Renal cortex interstitium (tissue), 11 donors: ENCODE measurements around the gene MRGPRE. TPM values are rescaled to one million over a fixed set of nuclear protein-coding genes. Genes with fewer than 3 reads are reported as not detected.

ENCODE experiments used
- DNase-seq, 11 donors: peaks; one replicate each; pipeline ENCODE4 v3.0.0-alpha.2; 2013; ENCODE audit warnings: low read depth in 9 of 11, low spot score in 4 of 11; ENCODE audit errors: extremely low read depth in 1 of 11
- polyA plus RNA-seq, 3 donors: library from polyadenylated mRNA; unstranded; fragments of 120-200 nt; gene quantifications; one replicate each; pipeline ENCODE4 v1.2.1, GENCODE V29; 2013; ENCODE audit not compliant: insufficient read length in 3 of 3

Gene MRGPRE
- polyA plus RNA-seq, 3 donors, result not detected

DNA sequence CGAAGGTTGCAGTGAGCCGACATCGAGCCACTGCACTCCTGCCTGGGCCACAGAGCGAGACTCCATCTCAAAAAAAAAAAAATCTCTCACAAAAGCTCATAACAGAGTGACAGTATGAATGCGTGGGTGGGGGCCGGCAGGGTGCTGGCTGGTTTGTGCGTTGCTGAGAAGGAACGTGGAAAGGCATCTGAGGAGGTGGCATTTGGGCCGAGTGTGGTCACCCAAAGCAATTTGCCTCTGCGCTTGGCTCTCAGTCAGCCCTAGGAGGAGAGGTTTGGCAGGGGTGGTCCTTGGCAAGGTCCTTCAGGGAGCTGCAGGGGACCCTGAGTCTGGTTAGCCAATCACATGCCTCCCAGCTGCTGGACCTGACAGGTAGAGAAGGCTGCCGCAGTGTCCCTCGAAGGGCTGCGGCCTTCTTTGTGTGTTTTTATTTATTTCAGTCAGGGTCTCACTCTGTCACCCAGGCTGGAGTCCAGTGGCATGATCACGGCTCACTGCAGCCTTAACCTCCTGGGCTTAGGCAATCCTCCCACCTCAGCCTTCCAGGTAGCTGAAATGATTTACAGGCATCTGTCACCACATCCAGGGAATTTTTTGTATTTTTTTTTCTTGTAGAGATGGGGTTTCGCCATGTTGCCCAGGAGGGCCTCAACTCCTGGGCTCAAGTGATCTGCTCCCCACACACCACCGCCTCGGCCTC, 43.6 kb downstream of the MRGPRE start:
- DNase-seq, result no peak

DNA sequence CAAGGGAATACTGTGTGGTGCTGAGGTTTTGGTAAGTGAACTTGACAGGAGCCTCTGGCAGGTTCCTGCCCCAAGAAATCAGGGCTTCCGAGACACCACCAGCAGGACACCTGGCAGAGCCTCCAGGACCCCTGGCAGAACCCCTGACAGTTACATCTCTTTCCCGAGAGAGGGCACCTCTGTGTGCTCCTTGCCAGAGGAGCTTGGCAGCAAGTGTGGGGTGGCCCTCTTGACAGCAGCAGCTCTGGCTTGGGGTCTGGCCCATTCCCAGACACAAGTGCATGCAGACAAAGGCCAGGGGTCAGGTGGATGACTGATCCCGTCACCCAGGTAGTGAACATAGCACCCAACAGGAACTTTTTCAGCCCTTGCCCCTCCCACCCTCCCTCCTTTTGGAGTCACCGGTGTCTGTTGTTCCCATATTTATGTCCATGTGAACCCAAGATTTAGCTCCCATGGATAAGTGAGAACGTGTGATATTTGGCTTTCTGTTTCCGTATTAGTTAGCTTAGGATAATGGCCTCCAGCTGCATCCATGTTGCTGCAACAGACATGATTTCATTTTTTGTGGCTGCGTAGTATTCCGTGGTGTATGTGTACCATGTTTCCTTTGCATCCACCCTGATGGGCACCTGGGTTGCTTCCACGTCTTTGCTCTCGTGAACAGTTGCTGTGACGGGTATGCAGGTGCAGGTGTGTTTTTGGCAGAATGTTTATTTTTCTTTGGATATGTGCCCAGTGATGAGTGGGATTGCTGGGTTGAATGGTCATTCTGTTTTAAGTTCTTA, 45.9 kb downstream of the MRGPRE start:
- DNase-seq, result no peak

DNA sequence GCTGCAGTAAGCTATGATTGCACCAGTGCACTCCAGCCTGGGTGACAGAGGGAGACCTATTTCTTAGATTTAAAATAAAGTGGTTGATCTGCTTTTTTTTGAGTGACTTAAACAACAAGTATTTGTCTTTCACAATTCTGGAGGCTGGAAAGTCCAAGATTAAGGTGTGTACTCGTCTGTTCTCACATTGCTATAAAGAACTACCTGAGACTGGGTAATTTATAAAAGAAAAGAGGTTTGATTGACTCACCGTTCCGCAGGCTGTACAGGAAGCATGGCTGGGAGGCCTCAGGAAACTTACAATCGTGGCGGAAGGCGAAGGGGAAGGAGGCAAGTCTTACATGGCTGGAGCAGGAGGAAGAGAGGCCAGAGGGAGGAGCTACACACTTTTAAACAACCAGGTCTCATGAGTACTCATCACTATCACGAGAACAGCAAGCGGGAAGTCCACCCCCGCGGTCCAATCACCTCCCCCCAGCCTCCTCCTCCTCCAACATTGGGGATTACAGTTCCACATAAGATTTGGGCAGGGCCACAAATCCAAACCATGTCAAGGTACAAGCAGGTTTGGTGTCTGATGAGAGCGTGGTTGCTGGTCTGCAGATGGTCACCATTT, 47.4 kb downstream of the MRGPRE start:
- no peak for DNase-seq

DNA sequence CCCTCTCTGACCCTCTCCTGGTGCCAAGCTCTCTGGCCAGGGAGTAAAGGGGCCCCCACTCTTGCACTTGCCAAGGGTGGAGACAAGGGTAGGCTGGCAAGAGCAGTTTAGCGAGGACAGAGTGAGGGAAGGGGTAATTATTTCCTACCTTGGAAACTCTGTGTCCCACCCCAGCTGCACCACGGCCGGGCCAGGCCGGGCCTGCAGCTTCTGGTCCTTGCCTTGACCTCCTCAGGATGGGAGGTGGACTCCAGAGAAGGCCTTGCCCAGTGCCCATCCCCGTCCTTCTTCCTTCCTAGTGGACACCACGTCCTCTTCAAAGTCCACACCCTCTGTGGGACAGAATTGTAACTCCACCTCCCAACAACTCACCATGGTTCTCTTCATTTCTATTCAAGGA, 48.7 kb downstream of the MRGPRE start:
- DNase-seq, result no peak

DNA sequence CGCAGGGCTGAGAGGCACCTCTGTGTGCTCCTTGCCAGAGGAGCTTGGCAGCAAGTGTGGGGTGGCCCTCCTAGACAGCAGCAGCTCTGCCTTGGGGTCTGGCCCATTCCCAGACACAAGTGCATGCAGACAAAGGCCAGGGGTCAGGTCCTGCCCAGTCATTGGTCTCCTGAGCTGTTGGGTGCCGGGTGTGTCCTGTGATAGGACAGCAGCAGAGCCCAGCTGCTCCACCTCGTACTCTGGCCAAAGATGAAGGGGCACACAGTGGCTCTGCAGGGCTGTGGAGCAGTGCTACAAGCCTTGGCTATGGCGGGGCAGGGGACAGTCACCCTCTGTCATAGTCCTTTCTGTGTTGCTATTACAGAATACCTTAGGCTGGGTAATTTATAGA, 49.8 kb downstream of the MRGPRE start:
- no peak for DNase-seq

DNA sequence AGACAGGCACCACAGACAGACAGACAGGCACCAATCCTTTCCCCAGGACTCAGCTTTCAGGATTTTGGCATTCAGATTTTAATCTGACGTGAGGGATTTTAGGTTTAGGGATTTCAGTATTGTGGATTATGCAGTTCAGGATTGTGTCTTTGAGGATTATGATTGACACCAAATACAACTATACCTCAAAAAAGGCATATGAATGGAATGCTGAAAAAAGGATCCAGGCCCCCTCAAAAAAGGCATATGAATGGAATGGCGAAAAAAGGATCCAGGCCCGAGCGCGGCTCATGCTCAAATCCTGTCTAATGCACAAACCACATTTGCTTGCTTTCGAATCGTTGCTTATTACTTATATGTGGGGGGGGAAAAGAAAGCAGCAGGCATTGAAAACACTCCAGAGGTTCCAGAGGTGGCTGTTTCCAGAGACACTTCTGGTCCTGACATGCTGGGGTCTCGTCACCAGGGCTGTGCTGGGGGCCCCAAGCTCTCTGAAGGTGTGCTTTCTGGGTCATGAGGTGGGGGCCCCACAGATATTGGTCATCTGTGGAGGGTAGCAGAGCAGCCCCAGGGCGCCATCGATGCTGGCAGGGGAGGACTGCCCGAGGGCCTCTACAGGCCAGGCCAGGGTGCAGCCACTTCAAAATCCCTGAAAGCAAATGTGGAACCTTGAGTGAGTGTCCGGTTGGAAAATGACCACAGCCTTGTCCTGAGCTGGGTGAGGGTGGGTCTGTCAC, 50.3 kb downstream of the MRGPRE start:
- no peak for DNase-seq

DNA sequence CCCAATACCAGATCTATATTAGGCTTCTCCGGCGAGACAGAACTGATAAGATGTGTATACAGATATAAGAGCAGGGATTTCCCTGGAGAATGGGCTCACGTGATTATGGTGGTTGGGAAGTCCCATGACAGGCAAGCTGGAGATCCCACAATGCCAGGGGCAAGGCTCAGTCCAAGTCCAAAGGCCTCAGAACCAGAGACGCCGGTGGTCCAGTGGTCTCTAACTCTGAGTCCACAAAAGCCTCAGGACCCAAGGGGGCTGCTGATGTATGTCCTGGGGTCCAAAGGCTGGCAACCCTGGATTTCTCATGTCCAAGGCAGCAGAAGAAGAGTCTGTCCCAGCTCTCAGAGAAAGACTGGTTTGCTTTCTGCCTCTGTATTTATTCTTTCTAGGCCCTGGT, 51.3 kb downstream of the MRGPRE start:
- DNase-seq, result no peak

DNA sequence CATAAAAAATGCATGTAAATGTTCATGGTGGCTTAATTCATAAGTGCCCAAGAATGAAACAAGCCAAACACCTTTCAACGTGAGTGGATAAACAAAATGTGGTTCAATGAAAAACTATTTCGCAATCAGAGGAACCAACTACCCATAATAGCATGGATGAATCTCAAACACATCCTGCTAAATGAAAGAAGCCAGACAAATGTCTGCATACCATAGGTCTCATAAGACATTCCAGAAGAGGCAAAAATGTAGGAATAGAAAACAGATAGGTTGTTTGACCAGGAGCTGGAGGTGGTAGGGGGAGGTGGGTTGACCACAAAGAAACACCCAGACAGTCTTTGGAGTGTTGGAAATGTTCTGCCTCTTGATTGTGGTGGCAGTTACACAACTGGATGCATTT, 53.9 kb downstream of the MRGPRE start:
- DNase-seq, result no peak

DNA sequence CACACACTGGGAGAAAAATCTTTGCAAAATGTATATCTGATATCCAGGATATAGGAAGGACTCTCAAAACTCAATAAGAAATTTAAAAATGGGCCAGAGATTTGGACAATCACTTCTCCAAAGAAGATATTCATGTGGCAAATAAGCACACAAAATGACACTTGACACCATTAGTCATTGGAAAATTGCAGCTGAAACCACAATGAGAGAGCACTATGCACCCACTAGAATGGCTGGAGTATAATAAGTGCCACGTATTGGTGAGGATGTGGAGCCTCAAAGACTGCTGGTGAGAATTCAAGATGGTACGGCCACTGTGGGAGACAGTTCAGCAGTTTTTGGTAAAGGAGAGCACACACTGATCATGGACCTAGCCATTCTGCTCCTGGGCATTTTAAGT, 54.3 kb downstream of the MRGPRE start:
- DNase-seq, result no peak

Other genes starting within 250 kb of the MRGPRE start
- gene NAP1L4, start 240.1 kb downstream of the MRGPRE start, polyA plus RNA-seq, result 100 to 1,000 TPM; 181 to 220 (median 190) TPM
- 10 to 100 TPM; 24.2 to 29.0 (median 25.4) TPM for gene CARS1, start 175.0 kb downstream of the MRGPRE start, polyA plus RNA-seq
- gene OSBPL5, start 67.1 kb downstream of the MRGPRE start, polyA plus RNA-seq, result 10 to 100 TPM; 17.8 to 26.2 (median 21.2) TPM
- not detected for gene MRGPRG, start 13.6 kb downstream of the MRGPRE start, polyA plus RNA-seq
- gene ZNF195, start 146.7 kb upstream of the MRGPRE start, polyA plus RNA-seq, result 10 to 100 TPM; 30.4 to 42.0 (median 38.3) TPM